Measurements from ENCODE around the gene ARHGDIG.
"Not testable (repeated sequence)": the region's sequence is repeated elsewhere in the genome, so short reads cannot be mapped to it uniquely, and the experiment has no call there.

The ARHGDIG gene

DNA sequence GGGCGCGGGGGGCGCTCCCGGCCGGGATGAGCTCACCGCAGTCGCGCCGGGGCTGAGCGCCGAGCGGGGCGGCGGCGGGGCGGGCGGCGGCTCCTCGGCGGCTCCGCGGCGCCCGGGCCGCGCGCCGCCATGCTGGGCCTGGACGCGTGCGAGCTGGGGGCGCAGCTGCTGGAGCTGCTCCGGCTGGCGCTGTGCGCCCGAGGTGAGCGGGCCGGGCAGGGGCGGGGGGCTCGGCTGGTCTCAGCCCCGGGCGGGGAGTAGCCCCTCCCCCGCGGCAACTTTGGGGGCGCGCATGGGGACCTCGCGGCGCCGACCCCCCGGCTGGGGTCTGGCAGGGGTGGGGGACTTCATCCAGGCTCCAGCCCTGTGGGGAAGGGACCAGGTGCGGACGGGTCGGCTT is at the start of gene ARHGDIG:
ARHGDIG (plus strand) TSS at position 40 of the 400 bp plus-strand sequence; CDS start at position 130, 90 bp downstream.
- no peak for DNase-seq

GRCh38 chr16:230949-231348 is 49.4 kb upstream of the ARHGDIG start:
- no peak for DNase-seq

- peak in 55 of 56 donors; percentile 36 to 94 (median 84) for DNase-seq
Observed at GRCh38 chr16:234468-235305, 45.7 kb upstream of the ARHGDIG start, which contains the start of gene FAM234A. Gene FAM234A, plus strand, starts transcription at chr16:234821. Its CDS starts 19,593 bp downstream, at chr16:254414.

DNA sequence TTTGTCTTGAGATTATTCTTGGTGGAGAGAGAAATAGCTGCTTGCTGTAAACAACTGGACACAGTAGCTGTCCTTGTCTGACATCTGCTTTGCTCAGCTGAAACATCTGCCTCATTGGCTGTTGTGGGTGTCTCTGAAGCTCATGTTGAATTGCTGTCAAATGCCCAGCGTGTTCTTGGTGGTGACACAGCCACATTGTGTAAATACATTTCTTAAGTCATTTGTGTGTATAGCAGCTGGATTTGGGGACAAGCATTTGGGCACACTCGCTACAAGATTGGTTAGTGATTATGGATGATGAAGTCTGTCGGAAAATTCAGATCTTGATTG is 40.5 kb upstream of the ARHGDIG start:
- peak in 17 of 56 donors; percentile 3 to 49 (median 12) for DNase-seq

DNA sequence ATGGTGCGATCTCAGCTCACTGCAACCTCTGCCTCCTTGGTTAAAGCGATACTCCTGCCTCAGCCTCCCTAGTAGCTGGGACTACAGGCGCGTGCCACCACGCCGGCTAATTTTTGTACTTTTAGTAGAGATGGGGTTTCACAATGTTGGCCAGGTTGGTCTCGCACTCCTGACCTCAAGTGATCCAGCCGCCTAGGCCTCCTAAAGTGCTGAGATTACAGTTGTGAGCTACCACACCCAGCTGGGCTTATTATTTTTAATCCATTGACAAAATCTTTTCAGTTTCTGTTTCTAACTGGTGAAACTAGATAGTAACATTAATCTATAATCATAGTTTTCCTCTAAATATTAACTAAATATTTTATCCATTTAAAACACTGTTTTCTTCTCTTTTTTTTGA is 39.8 kb upstream of the ARHGDIG start:
- no peak for DNase-seq

- no peak for DNase-seq
Observed at GRCh38 chr16:242281-242680, 38.1 kb upstream of the ARHGDIG start.

DNA sequence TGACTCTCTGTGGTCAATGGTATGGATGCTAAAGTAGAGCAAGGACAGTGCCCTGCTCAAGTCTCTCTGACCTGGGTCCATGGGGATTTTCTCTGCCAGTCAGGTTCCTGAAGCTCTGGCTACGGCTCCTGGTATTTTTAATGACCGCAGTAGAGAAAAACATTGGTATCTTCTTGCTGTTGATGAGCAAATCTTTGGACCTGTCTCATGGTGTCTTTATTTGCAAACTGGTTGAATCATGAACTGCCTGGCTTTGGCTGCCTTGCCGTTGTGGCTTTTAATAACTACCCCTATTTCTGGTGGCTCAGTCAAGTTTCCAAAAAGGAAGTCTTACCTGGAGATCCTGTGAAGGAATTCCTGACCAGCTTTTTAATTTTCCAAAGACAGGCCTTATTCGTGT is 37.0 kb upstream of the ARHGDIG start:
- DNase-seq: no peak

- DNase-seq: no peak
Observed at GRCh38 chr16:245105-245504, 35.3 kb upstream of the ARHGDIG start.

GRCh38 chr16:247027-247426 is 33.4 kb upstream of the ARHGDIG start:
- DNase-seq: no peak

DNA sequence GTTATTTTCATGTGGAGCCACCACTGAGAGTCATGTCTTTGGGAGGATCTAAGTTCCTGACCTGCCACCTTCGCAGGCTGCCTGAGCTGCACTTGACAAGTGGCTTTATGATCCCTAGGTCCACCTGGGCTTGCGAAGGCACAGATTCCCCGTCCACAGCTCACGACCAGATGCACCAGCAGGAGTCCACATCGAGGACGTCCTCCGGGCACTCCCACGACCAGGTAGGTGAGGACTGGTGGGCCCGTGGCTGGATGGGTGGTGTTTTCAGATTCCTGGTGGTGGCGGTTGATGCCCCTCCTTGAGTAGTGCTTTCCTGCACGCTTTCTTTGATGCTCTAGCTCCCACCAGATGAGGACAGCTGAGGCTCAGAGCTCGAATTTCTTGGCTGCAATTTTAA is 31.0 kb upstream of the ARHGDIG start:
- no peak for DNase-seq

DNA sequence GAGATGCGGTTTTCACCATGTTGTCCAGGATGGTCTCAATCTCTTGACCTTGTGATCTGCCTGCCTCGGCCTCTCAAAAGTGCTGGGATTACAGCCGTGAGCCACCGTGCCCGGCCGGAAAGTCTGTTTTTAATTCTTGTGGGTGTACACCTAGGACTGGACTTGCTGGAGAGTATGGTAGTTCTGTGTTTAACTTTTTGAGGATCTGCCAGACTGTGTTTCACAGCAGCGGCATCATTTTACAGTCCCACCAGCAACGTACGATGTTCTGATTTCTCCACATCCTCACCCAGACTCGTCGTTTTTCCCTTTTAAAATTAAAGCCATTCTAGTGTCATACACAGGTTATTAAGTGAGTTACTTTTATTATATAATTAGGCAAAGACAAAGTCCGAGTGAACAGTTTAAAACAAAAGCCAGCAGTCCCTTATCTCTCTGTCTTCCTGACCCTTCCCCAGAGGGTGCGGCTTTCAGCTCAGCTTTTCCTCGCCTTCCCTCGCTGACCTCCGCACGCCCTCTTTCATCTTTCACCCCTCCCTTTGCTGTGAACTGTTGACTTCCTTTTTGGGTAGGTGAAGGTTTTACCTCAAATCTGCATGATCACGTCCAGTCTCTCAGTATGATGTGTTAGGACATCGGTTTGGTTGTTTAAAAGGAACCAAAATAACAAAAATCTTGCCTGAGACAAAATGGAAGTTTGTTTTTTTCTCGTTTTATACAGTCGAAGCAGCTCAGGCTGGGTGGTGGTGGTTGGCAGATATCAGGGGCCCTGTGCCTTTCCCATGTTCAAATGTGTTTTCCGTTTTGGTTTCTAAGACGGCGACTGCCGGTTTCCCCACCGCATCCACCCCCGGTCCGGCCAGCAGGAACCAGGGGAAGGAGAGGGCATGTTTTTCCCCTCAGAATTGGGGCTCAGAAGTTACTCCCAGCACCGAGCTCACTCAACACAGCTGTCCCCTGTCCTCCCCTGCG is 27.7 kb upstream of the ARHGDIG start:
- no peak for DNase-seq

DNA sequence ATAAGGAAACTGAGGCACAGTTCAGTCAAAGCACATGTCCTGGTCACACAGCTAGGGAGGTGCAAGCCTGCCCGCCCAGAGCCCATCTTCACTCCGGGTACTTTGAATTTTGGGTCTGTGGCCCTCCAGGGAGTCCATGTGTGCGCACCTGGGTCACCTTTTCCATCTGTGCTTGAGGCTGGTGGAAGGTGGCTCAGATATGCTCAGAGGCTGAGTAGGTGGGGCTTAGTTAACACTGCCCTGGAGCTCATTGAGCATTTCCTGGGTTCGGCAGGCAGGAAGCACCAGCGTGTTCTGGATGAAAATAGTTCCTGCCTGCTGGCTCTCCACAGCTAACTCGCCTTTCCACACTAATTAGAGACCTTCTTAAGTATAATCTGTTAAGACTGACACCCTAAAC is 26.6 kb upstream of the ARHGDIG start:
- DNase-seq: no peak

DNA sequence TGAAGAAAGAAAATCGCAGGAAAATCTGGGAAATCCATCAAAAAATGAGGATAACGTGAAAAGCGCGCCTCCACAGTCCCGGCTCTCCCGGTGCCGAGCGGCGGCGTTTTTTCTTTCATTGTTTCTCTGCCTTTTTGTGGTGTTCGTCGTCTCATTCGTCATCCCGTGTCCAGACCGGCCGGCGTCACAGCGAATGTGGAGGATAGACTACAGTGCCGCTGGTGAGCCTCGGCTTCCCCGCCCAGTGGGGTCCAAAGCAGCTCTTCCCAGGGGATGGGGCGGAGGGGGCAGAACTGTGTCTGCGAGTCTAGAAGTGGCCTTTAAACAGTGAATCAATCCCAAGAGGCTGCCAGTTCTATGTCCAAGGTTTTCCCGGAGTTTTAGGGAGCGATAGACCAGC is 25.9 kb upstream of the ARHGDIG start:
- DNase-seq: no peak

DNA sequence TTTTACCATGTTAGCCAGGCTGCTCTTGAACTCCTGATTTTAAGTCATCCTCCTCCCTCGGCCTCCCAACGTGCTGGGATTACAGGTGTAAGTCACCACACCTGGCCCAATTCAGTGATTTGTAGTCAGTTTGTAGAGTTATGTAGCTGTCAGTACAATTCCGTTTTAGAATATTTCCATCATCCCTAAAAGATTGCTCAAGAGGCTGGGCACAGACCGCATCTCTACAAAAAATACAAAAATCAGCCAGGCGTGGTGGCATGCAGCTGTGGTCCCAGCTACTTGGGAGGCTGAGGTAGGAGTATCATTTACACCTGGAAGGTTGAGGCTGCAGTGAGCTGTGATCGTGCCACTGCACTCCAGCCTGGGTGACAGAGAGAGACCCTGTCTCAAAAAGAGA is 25.2 kb upstream of the ARHGDIG start:
- no peak for DNase-seq

GRCh38 chr16:258091-258490 is 22.3 kb upstream of the ARHGDIG start:
- not testable (repeated sequence) for DNase-seq

DNA sequence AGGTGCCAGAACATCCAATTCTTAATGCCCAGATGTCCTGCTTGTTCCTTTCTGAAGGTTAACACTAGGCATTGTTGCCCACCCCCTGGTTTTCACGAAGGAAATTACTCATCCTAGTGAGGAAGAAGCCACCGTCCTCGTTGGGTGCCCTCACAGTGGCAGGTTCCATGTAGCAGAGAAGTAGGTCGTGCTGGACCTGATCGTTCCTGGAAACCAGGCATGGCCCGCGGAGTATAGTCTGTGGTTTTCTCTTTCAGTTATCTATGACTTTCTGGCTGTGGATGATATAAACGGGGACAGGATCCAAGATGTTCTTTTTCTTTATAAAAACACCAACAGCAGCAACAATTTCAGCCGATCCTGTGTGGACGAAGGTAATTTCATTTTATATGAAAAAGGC is 21.2 kb upstream of the ARHGDIG start:
- DNase-seq: no peak

GRCh38 chr16:259814-260253 is 20.6 kb upstream of the ARHGDIG start:
- DNase-seq: no peak

DNA sequence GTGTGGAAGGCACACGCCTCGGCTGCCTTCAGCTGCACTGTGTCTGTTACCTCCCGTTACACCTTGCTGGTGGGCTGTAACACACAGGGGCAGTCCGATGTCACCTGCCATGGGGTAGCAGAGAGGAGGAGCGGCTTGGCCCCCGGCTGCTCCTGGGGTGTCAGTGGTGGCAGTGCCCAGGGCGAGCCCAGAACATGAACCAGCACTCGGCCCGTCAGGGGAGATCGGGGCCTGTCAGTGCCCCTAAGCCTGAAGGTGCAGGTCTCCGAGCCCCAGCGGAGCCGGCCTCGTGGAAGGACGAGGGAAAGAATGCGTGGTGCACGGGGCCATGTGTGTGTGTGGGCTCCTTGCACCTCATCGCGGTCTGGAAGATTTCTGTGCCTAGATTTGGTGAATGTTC is 20.1 kb upstream of the ARHGDIG start:
- DNase-seq: no peak

DNA sequence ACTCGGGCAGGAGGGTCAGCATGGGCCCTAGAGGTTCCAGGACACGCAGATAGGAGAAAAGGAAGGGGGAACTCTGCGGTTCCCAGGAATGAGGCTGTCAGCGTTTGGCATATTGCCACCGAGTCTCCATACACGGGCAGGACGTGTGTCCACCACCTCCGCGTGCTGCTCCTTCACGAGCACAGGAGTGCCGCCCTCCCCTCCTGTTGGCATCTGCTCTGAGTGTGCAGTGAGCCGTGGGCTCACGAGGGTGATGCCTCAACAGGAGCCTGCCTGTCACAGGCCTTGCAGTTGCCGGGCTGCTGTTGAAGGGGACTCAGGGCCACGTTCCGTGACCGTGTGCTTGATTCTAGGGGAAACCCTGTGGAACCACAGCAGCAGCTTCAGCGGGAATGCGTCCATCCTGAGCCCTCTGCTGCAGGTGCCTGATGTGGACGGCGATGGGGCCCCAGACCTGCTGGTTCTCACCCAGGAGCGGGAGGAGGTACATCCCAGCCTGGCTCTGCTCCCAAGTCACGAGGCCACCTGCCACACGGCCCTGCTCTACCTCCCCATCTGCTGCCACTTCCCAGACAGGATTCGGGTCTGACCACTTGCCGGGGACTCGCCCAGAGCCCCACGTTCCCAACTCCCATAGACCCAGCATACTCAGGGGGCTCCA is 19.2 kb upstream of the ARHGDIG start:
- no peak for DNase-seq

DNA sequence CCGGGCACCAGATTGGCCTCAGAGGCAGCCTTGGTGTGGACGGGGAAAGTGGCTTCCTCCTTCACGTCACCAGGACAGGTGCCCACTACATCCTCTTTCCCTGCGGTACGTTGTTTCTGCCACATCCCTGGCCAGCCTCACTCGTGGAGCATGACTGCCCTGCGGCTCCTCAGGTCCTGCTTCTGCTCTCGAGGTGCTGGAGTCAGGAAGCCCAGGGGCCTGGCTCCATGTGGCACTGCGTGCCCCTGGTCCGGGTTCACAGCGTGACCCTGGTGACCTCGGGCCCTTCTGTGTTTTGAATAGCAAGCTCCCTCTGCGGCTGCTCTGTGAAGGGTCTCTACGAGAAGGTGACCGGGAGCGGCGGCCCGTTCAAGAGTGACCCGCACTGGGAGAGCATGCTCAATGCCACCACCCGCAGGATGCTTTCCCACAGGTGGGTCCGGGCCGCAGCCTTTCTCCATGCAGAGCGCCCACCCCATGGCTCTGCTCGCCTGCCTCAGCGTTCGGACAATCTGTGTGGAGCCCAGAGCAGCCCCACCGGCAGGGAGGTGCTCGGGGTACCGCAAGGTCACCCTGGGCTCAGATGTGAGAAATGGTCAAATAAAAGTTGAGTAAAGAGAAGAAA is 18.2 kb upstream of the ARHGDIG start:
- DNase-seq: no peak

DNA sequence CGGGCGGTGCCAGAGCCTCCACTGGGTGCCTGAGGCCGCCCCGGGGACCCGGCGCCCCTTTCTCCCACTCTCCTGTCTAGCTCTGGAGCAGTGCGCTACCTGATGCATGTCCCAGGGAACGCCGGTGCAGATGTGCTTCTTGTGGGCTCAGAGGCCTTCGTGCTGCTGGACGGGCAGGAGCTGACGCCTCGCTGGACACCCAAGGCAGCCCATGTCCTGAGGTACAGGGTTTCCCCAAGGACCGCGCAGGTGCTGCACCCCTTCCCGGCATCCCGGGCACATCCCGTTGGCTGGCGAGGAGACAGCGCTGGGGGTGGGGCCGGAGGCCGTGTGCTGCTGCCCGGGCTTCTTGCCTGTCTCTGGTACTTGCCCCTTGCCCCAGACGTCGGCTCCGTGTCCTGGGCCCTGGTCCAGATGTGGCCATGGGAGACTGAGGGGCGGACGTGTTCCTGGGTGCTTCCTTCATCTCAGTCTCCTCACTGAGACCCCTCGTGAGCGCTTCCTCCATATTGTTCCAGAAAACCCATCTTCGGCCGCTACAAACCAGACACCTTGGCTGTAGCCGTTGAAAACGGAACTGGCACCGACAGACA is 17.1 kb upstream of the ARHGDIG start:
- no peak for DNase-seq
